ENCODE data around the gene CCNDBP1. TPM values are rescaled to one million over a fixed set of nuclear protein-coding genes. Genes with fewer than 3 reads are reported as not detected.

The CCNDBP1 gene
- total RNA-seq, 4 donors from 2014 or later, result 44.9 to 87.2 (median 69.6) TPM

DNA sequence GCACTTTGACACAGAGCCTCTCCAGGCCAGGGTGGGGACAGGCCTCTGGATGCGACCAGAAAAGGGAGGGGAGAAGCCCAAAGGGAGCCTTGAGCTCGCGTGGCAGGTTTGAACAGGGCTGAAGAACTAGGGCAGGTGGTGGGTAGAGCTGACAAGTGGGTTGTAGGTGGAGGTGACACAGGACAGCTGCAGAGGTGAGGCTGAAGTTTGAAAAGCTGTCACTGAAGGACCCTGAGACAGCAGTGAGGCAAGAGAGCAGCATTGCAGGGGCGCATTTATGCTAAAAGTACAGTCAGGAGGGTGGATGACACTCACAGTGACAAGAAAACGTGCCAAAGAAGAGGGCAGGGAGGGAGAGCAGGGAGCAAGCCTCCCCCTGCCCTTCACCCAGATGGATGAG is 57.4 kb downstream of the CCNDBP1 start:
- peaks cover 0 to 17% (median 0%) of the 10 kb centered on the region in 4 donors for H3K27me3 ChIP-seq
- intact Hi-C loops (cut with DNase I), result no loop called here
- no peaks in the 10 kb centered on the region for H3K9me3 ChIP-seq
- no peak overlapping the region for H3K27ac ChIP-seq (replicated peaks in 1 of 4)
- WGBS, result 81% methylated on average over 5 of the region's 5 CpGs
- TF ChIP-seq, protein P1, sequence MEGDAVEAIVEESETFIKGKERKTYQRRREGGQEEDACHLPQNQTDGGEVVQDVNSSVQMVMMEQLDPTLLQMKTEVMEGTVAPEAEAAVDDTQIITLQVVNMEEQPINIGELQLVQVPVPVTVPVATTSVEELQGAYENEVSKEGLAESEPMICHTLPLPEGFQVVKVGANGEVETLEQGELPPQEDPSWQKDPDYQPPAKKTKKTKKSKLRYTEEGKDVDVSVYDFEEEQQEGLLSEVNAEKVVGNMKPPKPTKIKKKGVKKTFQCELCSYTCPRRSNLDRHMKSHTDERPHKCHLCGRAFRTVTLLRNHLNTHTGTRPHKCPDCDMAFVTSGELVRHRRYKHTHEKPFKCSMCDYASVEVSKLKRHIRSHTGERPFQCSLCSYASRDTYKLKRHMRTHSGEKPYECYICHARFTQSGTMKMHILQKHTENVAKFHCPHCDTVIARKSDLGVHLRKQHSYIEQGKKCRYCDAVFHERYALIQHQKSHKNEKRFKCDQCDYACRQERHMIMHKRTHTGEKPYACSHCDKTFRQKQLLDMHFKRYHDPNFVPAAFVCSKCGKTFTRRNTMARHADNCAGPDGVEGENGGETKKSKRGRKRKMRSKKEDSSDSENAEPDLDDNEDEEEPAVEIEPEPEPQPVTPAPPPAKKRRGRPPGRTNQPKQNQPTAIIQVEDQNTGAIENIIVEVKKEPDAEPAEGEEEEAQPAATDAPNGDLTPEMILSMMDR (IDR thresholded peaks at IDR 0.05), result no peak
- TF ChIP-seq POLR2AphosphoS5 (IDR thresholded peaks at IDR 0.05), result no peak
- TF ChIP-seq EP300 (IDR thresholded peaks at IDR 0.05), result no peak
- no peak for TF ChIP-seq POLR2A (IDR thresholded peaks at IDR 0.05; ENCODE audit: low read depth)
- peaks cover 0 to 6% (median 3%) of the 10 kb centered on the region in 4 donors for H3K4me1 ChIP-seq
- H3K36me3 ChIP-seq, result no peaks in the 10 kb centered on the region
- H3K4me3 ChIP-seq, result no peak overlapping the region
- DNase-seq (ENCODE audit: extremely low spot score), result no peak

DNA sequence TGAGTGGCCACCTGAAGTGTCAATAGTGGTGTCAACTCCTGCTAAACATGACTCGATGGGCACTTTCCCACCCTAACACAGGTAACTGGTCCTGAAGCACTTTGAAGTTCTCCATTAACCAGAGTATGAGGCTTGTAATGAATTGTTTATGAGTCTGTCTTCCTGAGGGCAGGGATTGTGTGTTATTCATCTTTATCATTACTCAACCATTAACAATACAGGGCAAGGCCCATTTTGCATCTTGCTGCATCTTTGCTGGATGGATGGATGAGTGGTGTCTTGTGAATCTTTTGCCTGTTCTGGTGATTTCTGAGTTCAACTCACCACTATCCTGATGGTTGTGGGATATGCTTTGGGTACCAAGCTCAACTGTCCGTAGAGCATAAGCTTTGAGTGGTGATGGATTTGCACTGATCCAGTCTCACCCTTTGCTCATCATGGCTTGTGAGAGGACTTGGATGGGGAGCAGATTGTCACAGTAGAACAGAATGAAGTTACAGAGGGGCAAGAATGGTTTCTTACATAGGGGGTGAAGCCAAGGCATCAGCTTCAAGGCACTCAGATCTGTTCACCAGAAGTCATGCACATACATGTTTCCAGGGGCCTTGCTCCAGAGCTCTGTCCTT is 57.9 kb downstream of the CCNDBP1 start:
- peaks cover 0 to 13% (median 0%) of the 10 kb centered on the region in 4 donors for H3K27me3 ChIP-seq
- DNase-seq (ENCODE audit: extremely low spot score), result no peak
- intact Hi-C loops (cut with DNase I), result no loop called here
- H3K4me1 ChIP-seq, result peaks cover 0 to 6% (median 3%) of the 10 kb centered on the region in 4 donors
- no peak for TF ChIP-seq EP300 (IDR thresholded peaks at IDR 0.05)
- TF ChIP-seq, protein P1 (IDR thresholded peaks at IDR 0.05), result no peak
- TF ChIP-seq POLR2A (IDR thresholded peaks at IDR 0.05; ENCODE audit: low read depth), result no peak
- no peak for TF ChIP-seq POLR2AphosphoS5 (IDR thresholded peaks at IDR 0.05)
- 94% methylated on average over 2 of the region's 2 CpGs for WGBS
- H3K27ac ChIP-seq (replicated peaks in 1 of 4), result no peak overlapping the region
- no peaks in the 10 kb centered on the region for H3K36me3 ChIP-seq
- no peaks in the 10 kb centered on the region for H3K9me3 ChIP-seq
- H3K4me3 ChIP-seq, result no peak overlapping the region

DNA sequence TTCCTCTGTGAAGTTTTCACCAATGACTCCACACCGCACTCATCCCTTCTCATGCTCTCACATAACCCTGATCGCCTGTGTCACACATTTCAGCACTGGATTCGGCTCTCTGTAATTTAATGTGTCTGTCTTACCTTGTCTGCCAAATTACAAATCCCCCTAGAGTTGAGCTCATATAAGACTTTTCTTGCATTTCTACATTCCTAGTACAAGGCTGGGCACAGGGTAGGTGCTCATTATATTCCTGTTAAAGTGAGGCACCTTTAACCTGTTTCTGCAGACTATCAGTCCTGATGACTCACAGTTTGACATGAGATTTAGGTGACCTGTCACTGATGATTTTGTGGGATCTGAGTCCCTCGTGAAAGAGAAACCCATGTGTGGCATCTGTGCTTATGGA is 58.9 kb downstream of the CCNDBP1 start:
- Histone ChIP-seq H3K27ac (replicated peaks in 1 of 4) (no peak overlapping the region), H3K36me3 (no peaks in the 10 kb centered on the region), H3K4me1 (peaks cover 0 to 6% (median under 1%) of the 10 kb centered on the region in 4 donors), H3K27me3 (peaks cover 0 to 5% (median 0%) of the 10 kb centered on the region in 4 donors), H3K9me3 (no peaks in the 10 kb centered on the region), H3K4me3 (no peak overlapping the region)
- 87% methylated on average over 4 of the region's 4 CpGs for WGBS
- TF ChIP-seq POLR2A (IDR thresholded peaks at IDR 0.05; ENCODE audit: low read depth), result no peak
- no peak for TF ChIP-seq EP300 (IDR thresholded peaks at IDR 0.05)
- no peak for TF ChIP-seq POLR2AphosphoS5 (IDR thresholded peaks at IDR 0.05)
- TF ChIP-seq, protein P1 (IDR thresholded peaks at IDR 0.05), result no peak
- no peak for DNase-seq (ENCODE audit: extremely low spot score)
- intact Hi-C loops (cut with DNase I), result no loop called here

DNA sequence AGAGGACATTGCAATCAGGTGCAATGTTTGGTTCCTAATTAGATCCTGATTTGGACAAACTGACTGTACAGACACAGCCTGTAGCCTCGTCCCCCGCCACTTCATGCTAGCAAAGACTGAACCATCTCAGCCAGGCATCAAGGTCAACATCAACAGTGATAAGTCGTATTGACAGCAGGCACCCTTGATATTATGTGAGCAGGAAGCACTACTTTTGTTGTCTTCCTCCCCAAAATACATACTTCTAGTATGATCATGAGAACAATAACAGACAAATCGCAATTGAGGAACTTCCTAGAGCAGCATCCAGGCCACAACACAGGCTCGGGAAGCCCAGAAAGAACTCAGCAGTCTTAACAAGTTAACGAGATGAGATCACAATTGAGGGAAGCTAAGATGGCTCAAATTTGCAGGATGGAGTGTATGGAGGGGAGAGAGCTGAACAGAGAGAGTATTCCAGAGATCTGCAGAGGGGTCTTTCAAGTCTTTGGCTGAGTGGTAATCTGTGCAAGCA is 61.1 kb downstream of the CCNDBP1 start:
- Histone ChIP-seq H3K4me3 (no peak overlapping the region), H3K4me1 (no peaks in the 10 kb centered on the region), H3K9me3 (no peaks in the 10 kb centered on the region), H3K36me3 (no peaks in the 10 kb centered on the region), H3K27ac (replicated peaks in 1 of 4) (no peak overlapping the region), H3K27me3 (no peaks in the 10 kb centered on the region)
- intact Hi-C loops (cut with DNase I), result no loop called here
- 73% methylated on average over 6 of the region's 6 CpGs for WGBS
- DNase-seq (ENCODE audit: extremely low spot score), result no peak
- TF ChIP-seq EP300 (IDR thresholded peaks at IDR 0.05), result no peak
- TF ChIP-seq POLR2AphosphoS5 (IDR thresholded peaks at IDR 0.05), result no peak
- TF ChIP-seq POLR2A (IDR thresholded peaks at IDR 0.05; ENCODE audit: low read depth), result no peak
- TF ChIP-seq, protein P1 (IDR thresholded peaks at IDR 0.05), result no peak

Other genes starting within 250 kb of the CCNDBP1 start
- gene UBR1, start 79.4 kb upstream of the CCNDBP1 start, total RNA-seq, result 10 to 100 TPM; 21.3 to 40.7 (median 28.7) TPM
- gene TMEM62, start 51.8 kb upstream of the CCNDBP1 start, total RNA-seq, result 10 to 100 TPM; 21.5 to 32.0 (median 25.4) TPM
- gene EPB42, start 35.6 kb downstream of the CCNDBP1 start, total RNA-seq, result under 1 TPM in 1 of 4 donors, not detected in 3; 0.33 TPM
- gene TGM5, start 81.5 kb downstream of the CCNDBP1 start, total RNA-seq, result under 1 TPM; under 0.01 to 0.91 (median 0.25) TPM
- not detected for gene TGM7, start 116.9 kb downstream of the CCNDBP1 start, total RNA-seq
- 1 to 10 TPM; 5.4 to 9.3 (median 7.1) TPM for gene LCMT2, start 145.2 kb downstream of the CCNDBP1 start, total RNA-seq
- gene ZSCAN29, start 185.6 kb downstream of the CCNDBP1 start, total RNA-seq, result 10 to 100 TPM; 17.4 to 34.6 (median 21.5) TPM
- 10 to 100 TPM in 3 of 4 donors, 1 to 10 TPM in 1; 9.3 to 17.0 (median 14.1) TPM for gene TUBGCP4, start 185.7 kb downstream of the CCNDBP1 start, total RNA-seq